GM12878 (cell line): ENCODE results near the gene CREB3. TPM values are rescaled to one million over a fixed set of nuclear protein-coding genes. Genes with fewer than 3 reads are reported as not detected.

Experiments
- ATAC-seq: fragments of 200-7000 bp; cut with Tn5 transposase; 3 replicates; pipeline ENCODE4 v1.9.1; 2020; ENCODE audit warnings: mild to moderate bottlenecking, moderate library complexity
- BruUV-seq: library from RNA; stranded (reverse); fragments of 400-500 nt; replicated peaks from 2 replicates; lab custom pipeline; 2021; lab: Mats Ljungman, UMichigan
- CTCF ChIA-PET: fragments of 300-600 bp; sonication (Branson Sonifier 250); formaldehyde crosslinking; extraction: SDS; loops from one replicate; lab custom pipeline; 2021; ENCODE audit warnings: inconsistent platforms; lab: Yijun Ruan, JAX
- POLR2A ChIA-PET: fragments of 350-600 bp; formaldehyde crosslinking; extraction: SDS; loops from one replicate; lab custom pipeline; 2021; ENCODE audit warnings: inconsistent platforms; lab: Charles Lee
- RAD21 ChIA-PET: fragments of 300-600 bp; sonication (Branson Sonifier 250); formaldehyde crosslinking; loops from one replicate; lab custom pipeline; 2023; ENCODE audit warnings: antibody characterized with exemption; ENCODE audit not compliant: unreplicated experiment; lab: Charles Lee
- SMC1A ChIA-PET: fragments of 300-600 bp; sonication (Branson Sonifier 250); formaldehyde crosslinking; loops from one replicate; lab custom pipeline; 2023; ENCODE audit not compliant: unreplicated experiment, uncharacterized antibody; lab: Charles Lee
- DNase-seq: peaks from one replicate; pipeline ENCODE4 v3.0.0-alpha.2; 2011; ENCODE audit warnings: low read depth, low spot score
- FAIRE-seq: peaks from 3 replicates; lab custom pipeline; 2011; peaks lifted over from hg19 to GRCh38; lab: Jason Lieb, UNC
- H2AFZ ChIP-seq: 2 replicates; pipeline ENCODE4 v1.6.0; 2011; ENCODE audit warnings: low read depth, low read length, control low read depth; ENCODE audit not compliant: control insufficient read depth
- H3K27ac ChIP-seq: 2 replicates; pipeline ENCODE4 v1.5.1; 2011; ENCODE audit warnings: control low read depth; ENCODE audit not compliant: control insufficient read depth, insufficient read depth
- H3K27me3 ChIP-seq, 2 experiments: replicated peaks in 1 of 2; 2 replicates each; pipeline versions ENCODE4 v1.6.0 to v1.6.1; 2011; ENCODE audit warnings: low read length in 1 of 2; ENCODE audit not compliant: control insufficient read depth in 2 of 2, insufficient read depth in 2 of 2
- H3K36me3 ChIP-seq, 2 experiments: 2 replicates each; pipeline ENCODE4 v1.5.1; 2011; ENCODE audit warnings: low read length in 1 of 2; ENCODE audit not compliant: control insufficient read depth in 2 of 2, insufficient read depth in 2 of 2
- H3K4me1 ChIP-seq: 2 replicates; pipeline ENCODE4 v1.6.1; 2011; ENCODE audit warnings: mild to moderate bottlenecking, low read length, moderate library complexity, mixed read lengths; ENCODE audit not compliant: control insufficient read depth, insufficient read depth
- H3K4me2 ChIP-seq: 2 replicates; pipeline ENCODE4 v1.6.0; 2011; ENCODE audit warnings: control low read depth; ENCODE audit not compliant: control insufficient read depth, insufficient read depth
- H3K4me3 ChIP-seq: fragments of 200-600 bp; sonication (generic); 2 replicates; pipeline ENCODE4 v1.5.1; 2016
- H3K79me2 ChIP-seq: 2 replicates; pipeline ENCODE4 v1.6.0; 2011; ENCODE audit warnings: low read length; ENCODE audit not compliant: control insufficient read depth, insufficient read depth
- H3K9ac ChIP-seq: 2 replicates; pipeline ENCODE4 v1.8.0; 2011; ENCODE audit warnings: low read length, control low read depth, mixed read lengths; ENCODE audit not compliant: control insufficient read depth, insufficient read depth
- H3K9me3 ChIP-seq: replicated peaks from 3 replicates; pipeline ENCODE4 v1.5.1; 2011; ENCODE audit warnings: mild to moderate bottlenecking, low read length; ENCODE audit not compliant: control insufficient read depth, insufficient read depth
- H4K20me1 ChIP-seq: 2 replicates; pipeline ENCODE4 v1.6.0; 2011; ENCODE audit not compliant: control insufficient read depth, insufficient read depth
- BACH1 ChIP-seq: fragments of 450-650 bp; IDR thresholded peaks from 2 replicates; pipeline ENCODE4 v1.6.1; 2017; ENCODE audit warnings: mild to moderate bottlenecking, borderline replicate concordance
- BMI1 ChIP-seq: fragments of 450-650 bp; IDR thresholded peaks from 2 replicates; pipeline ENCODE4 v1.6.1; 2016; ENCODE audit warnings: mild to moderate bottlenecking, moderate library complexity, borderline replicate concordance
- BRCA1 ChIP-seq: IDR thresholded peaks from 2 replicates; pipeline ENCODE4 v1.6.1; 2011; ENCODE audit warnings: low read depth, low read length, improper control_type of control experiment
- HCFC1 ChIP-seq: fragments of 150-350 bp; IDR thresholded peaks from 2 replicates; pipeline ENCODE4 v1.6.1; 2014; ENCODE audit warnings: low read length
- PAX5 ChIP-seq: IDR thresholded peaks from 2 replicates; pipeline ENCODE4 v1.6.1; 2011; ENCODE audit warnings: low read depth, low read length, borderline replicate concordance
- SMC3 ChIP-seq: IDR thresholded peaks from 2 replicates; pipeline ENCODE4 v1.6.1; 2011; ENCODE audit warnings: low read length, improper control_type of control experiment, borderline replicate concordance
- SREBF1 ChIP-seq: IDR thresholded peaks from 2 replicates; pipeline ENCODE4 v1.6.1; 2012; ENCODE audit warnings: mild to moderate bottlenecking, low read length
- TARDBP ChIP-seq: IDR thresholded peaks from 2 replicates; pipeline ENCODE4 v1.6.1; 2016; ENCODE audit warnings: borderline replicate concordance
- ZBTB40 ChIP-seq: fragments of 450-650 bp; IDR thresholded peaks from 2 replicates; pipeline ENCODE4 v1.6.1; 2016; ENCODE audit warnings: mild to moderate bottlenecking, moderate library complexity, borderline replicate concordance
- ZZZ3 ChIP-seq: IDR thresholded peaks from 2 replicates; pipeline ENCODE4 v1.6.1; 2011; ENCODE audit warnings: low read depth; ENCODE audit not compliant: control insufficient read depth, insufficient read length
- WGBS: methylation state at CpG from one replicate; pipeline ENCODE4 v1.1.6; 2016; ENCODE audit warnings: low lambda C conversion rate; ENCODE audit not compliant: insufficient replicate concordance, insufficient coverage; ENCODE audit errors: missing lambda C conversion rate; 5-methylcytosine and 5-hydroxymethylcytosine counted together
- in situ Hi-C: fragments of 300-500 bp; cut with MboI; formaldehyde crosslinking; loops from 9 replicates; pipeline ENCODE4 v1.14.3; 2018; ENCODE audit warnings: mixed read lengths
- intact Hi-C: fragments of 100-400 bp; cut with micrococcal nuclease; formaldehyde crosslinking; loops from one replicate; pipeline ENCODE4 v1.14.2; 2022; ENCODE audit not compliant: unreplicated experiment
- polyA plus RNA-seq, 11 experiments: library from polyadenylated mRNA; depleted of rRNA in 4 of 11; unstranded in 6 of 11; stranded (reverse) in 5 of 11; fragments of >200 nt; fragmentation: Nextera tagmentation in 4 of 11; fragmentation: Illumina TruSeq in 1 of 11; extraction: Ambion mirVana in 4 of 11; extraction: Trizol in 1 of 11; gene quantifications; 1 replicate in 1 of 11; 2 replicates in 10 of 11; pipeline versions ENCODE4 v1.2.1 to v1.2.3, GENCODE V29; 2011 to 2016; ENCODE audit warnings: inconsistent platforms in 2 of 11, missing spikeins in 2 of 11, low read depth in 1 of 11
- total RNA-seq, 4 experiments: library from RNA; depleted of rRNA in 3 of 4; stranded (reverse); fragments of >200 nt in 3 of 4; fragmentation: Illumina TruSeq in 1 of 4; extraction: Trizol in 1 of 4; gene quantifications; 2 replicates each; pipeline versions ENCODE4 v1.2.1 to v1.2.3, GENCODE V29; 2013 to 2021
- TF ChIP-seq, protein P1 (sequence below): IDR thresholded peaks from 2 replicates; pipeline ENCODE4 v1.6.1; 2011; ENCODE audit warnings: low read depth, low read length, improper control_type of control experiment, borderline replicate concordance
- TF ChIP-seq, protein P2 (sequence below): fragments of 450-650 bp; IDR thresholded peaks from 2 replicates; pipeline ENCODE4 v1.6.1; 2017; ENCODE audit warnings: borderline replicate concordance

CREB3 gene
- total and polyA plus RNA-seq, 10 of the 15 experiments (the other 5 are each of a cell fraction or from before 2014, with no cell fraction given) = 9.8 to 38.9 (median 19.8) TPM

GRCh38 chr9:35684921-35685320 is 47.5 kb upstream of the CREB3 start:
- ChIA-PET CTCF (interaction anchor here (1.2 to 5.0 kb wide), 2 partner anchors 11 to 42 kb away, joined by 3 to 39 read pairs; no protein-coding TSS in a partner anchor), POLR2A (interaction anchor here (0.6 to 2.7 kb wide), 2 partner anchors 12 to 135 kb away, joined by 3 to 8 read pairs; no protein-coding TSS in a partner anchor), SMC1A (interaction anchor here (1.1 to 1.2 kb wide), 2 partner anchors 9 to 24 kb away, joined by 3 to 5 read pairs; no protein-coding TSS in a partner anchor), RAD21 (no interaction called here)
- FAIRE-seq (no peak), ATAC-seq (no peak), DNase-seq (no peak)
- Histone ChIP-seq H3K4me3 (no peak overlapping the region), H2AFZ (no peak overlapping the region), H3K4me2 (no peak overlapping the region), H3K27ac (no peak overlapping the region), H3K9me3 (no peaks in the 10 kb centered on the region), H3K4me1 (peaks cover 8% of the 10 kb centered on the region), H3K36me3 (no peaks in the 10 kb centered on the region), H3K27me3 (no peaks in the 10 kb centered on the region; a peak in 1 of 4 replicates), H4K20me1 (no peaks in the 10 kb centered on the region), H3K9ac (no peak overlapping the region), H3K79me2 (no peaks in the 10 kb centered on the region; the same call in 1 of the 2 replicates)
- WGBS = 69% methylated on average over 10 of the region's 10 CpGs
- intact Hi-C loops = no loop called here
- in situ Hi-C loops = no loop called here
- TF ChIP-seq PAX5 = no peak
- no peak for TF ChIP-seq SREBF1
- TF ChIP-seq ZZZ3 = no peak
- TF ChIP-seq BMI1 = no peak
- TF ChIP-seq BACH1 = no peak
- no peak for TF ChIP-seq BRCA1
- no peak for TF ChIP-seq ZBTB40
- TF ChIP-seq, protein P1, sequence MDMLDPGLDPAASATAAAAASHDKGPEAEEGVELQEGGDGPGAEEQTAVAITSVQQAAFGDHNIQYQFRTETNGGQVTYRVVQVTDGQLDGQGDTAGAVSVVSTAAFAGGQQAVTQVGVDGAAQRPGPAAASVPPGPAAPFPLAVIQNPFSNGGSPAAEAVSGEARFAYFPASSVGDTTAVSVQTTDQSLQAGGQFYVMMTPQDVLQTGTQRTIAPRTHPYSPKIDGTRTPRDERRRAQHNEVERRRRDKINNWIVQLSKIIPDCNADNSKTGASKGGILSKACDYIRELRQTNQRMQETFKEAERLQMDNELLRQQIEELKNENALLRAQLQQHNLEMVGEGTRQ = no peak
- TF ChIP-seq SMC3 = no peak
- TF ChIP-seq TARDBP = no peak
- TF ChIP-seq, protein P2, sequence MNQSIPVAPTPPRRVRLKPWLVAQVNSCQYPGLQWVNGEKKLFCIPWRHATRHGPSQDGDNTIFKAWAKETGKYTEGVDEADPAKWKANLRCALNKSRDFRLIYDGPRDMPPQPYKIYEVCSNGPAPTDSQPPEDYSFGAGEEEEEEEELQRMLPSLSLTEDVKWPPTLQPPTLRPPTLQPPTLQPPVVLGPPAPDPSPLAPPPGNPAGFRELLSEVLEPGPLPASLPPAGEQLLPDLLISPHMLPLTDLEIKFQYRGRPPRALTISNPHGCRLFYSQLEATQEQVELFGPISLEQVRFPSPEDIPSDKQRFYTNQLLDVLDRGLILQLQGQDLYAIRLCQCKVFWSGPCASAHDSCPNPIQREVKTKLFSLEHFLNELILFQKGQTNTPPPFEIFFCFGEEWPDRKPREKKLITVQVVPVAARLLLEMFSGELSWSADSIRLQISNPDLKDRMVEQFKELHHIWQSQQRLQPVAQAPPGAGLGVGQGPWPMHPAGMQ = no peak
- TF ChIP-seq HCFC1 = no peak
- BruUV-seq = no TSS peak
